Mammary epithelial cell (primary cell): ENCODE results near the gene NFATC1.

Source experiments
- CTCF ChIP-seq, 2 donors: IDR thresholded peaks in 1 of 2; conservative IDR thresholded peaks in 1 of 2; 2 replicates each; pipeline ENCODE4 v1.5.1; 2011 to 2012; ENCODE audit warnings: inconsistent platforms in 2 of 2, low read length in 2 of 2, mild to moderate bottlenecking in 2 of 2, control low read depth in 1 of 2, low read depth in 1 of 2; ENCODE audit not compliant: insufficient read depth in 1 of 2; ENCODE audit errors: extremely low read depth in 1 of 2
- EZH2 ChIP-seq: IDR thresholded peaks from 2 replicates; pipeline ENCODE4 v1.6.1; 2012; ENCODE audit warnings: low read length, inconsistent platforms, borderline replicate concordance

- TF ChIP-seq CTCF (conservative IDR thresholded peaks at IDR 0.05 in 1 of 2, IDR thresholded peaks at IDR 0.05 in 1 of 2; ENCODE audit: extremely low read depth in 1 of 2, insufficient read depth in 1 of 2, low read depth in 1 of 2, low read length in 2 of 2) (no peak), EZH2 (no peak)
Observed at GRCh38 chr18:79523206-79523735, 127.5 kb downstream of the NFATC1 start.
